GM21723 (cell line): Measurements from ENCODE around the gene GPR146.

Source experiments
- ATAC-seq: cut with Tn5 transposase; IDR thresholded peaks from one replicate; pipeline ENCODE4 v1.9.1; 2021; ENCODE audit warnings: mild to moderate bottlenecking, moderate library complexity; ENCODE audit not compliant: unreplicated experiment

Gene GPR146

GRCh38 chr7:1011297-1012003 is 32.9 kb upstream of the GPR146 start:
- ATAC-seq, result no peak

- no peak for ATAC-seq
Measured at GRCh38 chr7:1012004-1012715, 32.2 kb upstream of the GPR146 start.

- ATAC-seq, result no peak
Measured at GRCh38 chr7:1012716-1013095, 31.6 kb upstream of the GPR146 start.

- no peak for ATAC-seq
Measured at GRCh38 chr7:1013581-1013980, 30.8 kb upstream of the GPR146 start.

- no peak for ATAC-seq
Measured at GRCh38 chr7:1014681-1015080, 29.7 kb upstream of the GPR146 start.

- no peak for ATAC-seq
Measured at GRCh38 chr7:1015196-1016121, 28.9 kb upstream of the GPR146 start.

GRCh38 chr7:1016577-1017531 is 27.5 kb upstream of the GPR146 start:
- no peak for ATAC-seq

GRCh38 chr7:1017586-1018333 is 26.6 kb upstream of the GPR146 start:
- ATAC-seq, result no peak

GRCh38 chr7:1018334-1018695 is 26.0 kb upstream of the GPR146 start:
- ATAC-seq, result no peak

GRCh38 chr7:1019255-1019785 is 25.0 kb upstream of the GPR146 start:
- no peak for ATAC-seq

GRCh38 chr7:1019789-1020610 is 24.3 kb upstream of the GPR146 start:
- ATAC-seq, result no peak

GRCh38 chr7:1020849-1021251 is 23.5 kb upstream of the GPR146 start:
- no peak for ATAC-seq

GRCh38 chr7:1021366-1021765 is 23.0 kb upstream of the GPR146 start:
- no peak for ATAC-seq

- ATAC-seq, result no peak
Measured at GRCh38 chr7:1021931-1022330, 22.4 kb upstream of the GPR146 start.

GRCh38 chr7:1022356-1022755 is 22.0 kb upstream of the GPR146 start:
- no peak for ATAC-seq

GRCh38 chr7:1022801-1023465 is 21.4 kb upstream of the GPR146 start:
- ATAC-seq, result no peak

- ATAC-seq, result peak; percentile 71
Measured at GRCh38 chr7:1024331-1024841, 20.0 kb upstream of the GPR146 start.
